Stimulated activated memory B cell treated with anti-CD40 and anti-IgM and Interleukin-4, amounts not matched to agents 10 μg/mL and 1 μg/mL and 100 μg/mL, for 72 hours (primary cell): ENCODE data around the gene MAX.

Experiments used
- ATAC-seq: fragments of 150-1000 bp; cut with Tn5 transposase; 2 replicates; pipeline ENCODE4 v1.10.0; 2021
- H3K27ac Mint-ChIP-seq: one replicate; pipeline ENCODE4 v1.8.0; 2022; ENCODE audit warnings: mild to moderate bottlenecking, mixed read lengths
- H3K27me3 Mint-ChIP-seq: one replicate; pipeline ENCODE4 v1.8.0; 2022; ENCODE audit warnings: mixed read lengths
- H3K36me3 Mint-ChIP-seq: one replicate; pipeline ENCODE4 v1.8.0; 2022; ENCODE audit warnings: mixed read lengths
- H3K4me1 Mint-ChIP-seq: one replicate; pipeline ENCODE4 v1.8.0; 2022; ENCODE audit warnings: mixed read lengths
- H3K4me3 Mint-ChIP-seq: one replicate; pipeline ENCODE4 v1.8.0; 2022; ENCODE audit warnings: mild to moderate bottlenecking, moderate library complexity, mixed read lengths
- H3K9me3 Mint-ChIP-seq: one replicate; pipeline ENCODE4 v1.8.0; 2022; ENCODE audit warnings: mixed read lengths

The MAX gene

GRCh38 chr14:65102441-65103149 lies at the start of gene MAX:
Gene MAX, minus strand, starts transcription at chr14:65102517. Its CDS starts 178 bp downstream, at chr14:65102339.
- Mint-ChIP-seq H3K27ac (peak within 1 kb of the TSS; percentile 78), H3K4me1 (peaks cover 32% of the 10 kb centered on the region), H3K27me3 (no peaks in the 10 kb centered on the region), H3K9me3 (no peaks in the 10 kb centered on the region), H3K4me3 (peak within 1 kb of the TSS; percentile 86), H3K36me3 (peaks cover 6% of the 10 kb centered on the region)
- peak; percentile 98 for ATAC-seq

GRCh38 chr14:65151609-65151956 lies 49.3 kb upstream of the MAX start:
- no peaks in the 10 kb centered on the region for H3K27me3 Mint-ChIP-seq
- H3K9me3 Mint-ChIP-seq: no peaks in the 10 kb centered on the region
- no peak for ATAC-seq
- no peak overlapping the region for H3K4me3 Mint-ChIP-seq
- no peaks in the 10 kb centered on the region for H3K36me3 Mint-ChIP-seq
- no peak overlapping the region for H3K27ac Mint-ChIP-seq
- peaks cover 15% of the 10 kb centered on the region for H3K4me1 Mint-ChIP-seq

DNA sequence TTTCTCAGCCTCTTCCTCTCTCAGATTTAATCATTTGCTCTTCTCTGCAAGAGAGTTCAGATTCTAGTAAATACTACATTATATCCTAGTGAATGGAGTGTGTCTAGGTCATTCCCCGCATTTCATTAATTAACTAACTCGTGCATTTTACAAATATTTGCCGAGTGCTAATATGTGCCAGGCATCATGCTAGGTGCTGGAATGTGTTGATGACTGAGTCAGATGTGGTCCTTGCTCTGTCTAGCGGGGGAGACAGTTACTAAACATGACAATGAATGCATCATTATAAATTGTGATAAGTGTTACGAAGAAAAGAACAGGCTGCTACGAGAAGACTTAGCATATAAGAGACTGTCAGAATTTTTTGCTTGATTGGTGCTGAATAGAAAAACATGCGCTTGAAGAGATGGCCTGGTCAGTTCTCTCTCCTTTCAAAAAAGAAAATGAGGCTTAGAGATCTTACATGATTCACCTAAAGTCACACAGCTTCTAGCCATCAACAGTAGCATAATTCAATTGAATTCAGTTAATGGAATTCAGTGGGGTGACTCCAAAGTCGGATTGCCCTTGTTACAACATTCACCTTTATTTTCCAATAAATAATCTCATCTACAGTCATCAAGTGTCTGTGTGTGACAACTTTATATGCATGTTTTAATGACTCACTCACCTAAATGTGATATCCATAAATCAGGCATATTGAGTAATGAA lies 48.7 kb upstream of the MAX start:
- Mint-ChIP-seq H3K27ac (no peak overlapping the region), H3K4me3 (no peak overlapping the region), H3K27me3 (no peaks in the 10 kb centered on the region), H3K9me3 (no peaks in the 10 kb centered on the region), H3K4me1 (peaks cover 10% of the 10 kb centered on the region), H3K36me3 (no peaks in the 10 kb centered on the region)
- no peak for ATAC-seq

GRCh38 chr14:65149116-65149515 lies 46.8 kb upstream of the MAX start:
- Mint-ChIP-seq H3K27me3 (peaks cover 4% of the 10 kb centered on the region), H3K4me3 (no peak overlapping the region), H3K36me3 (no peaks in the 10 kb centered on the region), H3K9me3 (no peaks in the 10 kb centered on the region), H3K4me1 (no peaks in the 10 kb centered on the region), H3K27ac (no peak overlapping the region)
- no peak for ATAC-seq

DNA sequence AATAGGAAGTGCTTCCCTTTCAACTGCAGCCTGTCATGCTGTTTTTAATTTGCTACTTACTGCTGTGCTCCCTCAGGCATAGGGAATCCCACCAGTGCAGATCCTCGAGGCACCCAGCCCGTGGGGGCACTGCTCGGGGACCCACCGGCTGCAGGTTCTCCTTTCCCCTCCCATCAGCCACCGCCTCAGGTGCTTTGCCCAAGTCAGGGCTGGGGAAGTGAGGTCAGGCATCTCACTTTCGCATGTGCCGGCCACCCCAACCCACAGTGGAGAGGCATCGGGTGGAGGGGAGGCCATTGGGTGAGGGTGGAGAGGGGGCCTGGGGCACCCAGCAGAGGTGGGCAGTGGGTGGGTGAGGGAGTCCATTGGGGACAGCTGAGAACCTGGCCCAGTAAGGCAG lies 41.9 kb upstream of the MAX start:
- no peak for ATAC-seq
- no peak overlapping the region for H3K4me3 Mint-ChIP-seq
- H3K36me3 Mint-ChIP-seq: no peaks in the 10 kb centered on the region
- H3K27me3 Mint-ChIP-seq: peaks cover 13% of the 10 kb centered on the region
- H3K27ac Mint-ChIP-seq: no peak overlapping the region
- no peaks in the 10 kb centered on the region for H3K4me1 Mint-ChIP-seq
- H3K9me3 Mint-ChIP-seq: no peaks in the 10 kb centered on the region

DNA sequence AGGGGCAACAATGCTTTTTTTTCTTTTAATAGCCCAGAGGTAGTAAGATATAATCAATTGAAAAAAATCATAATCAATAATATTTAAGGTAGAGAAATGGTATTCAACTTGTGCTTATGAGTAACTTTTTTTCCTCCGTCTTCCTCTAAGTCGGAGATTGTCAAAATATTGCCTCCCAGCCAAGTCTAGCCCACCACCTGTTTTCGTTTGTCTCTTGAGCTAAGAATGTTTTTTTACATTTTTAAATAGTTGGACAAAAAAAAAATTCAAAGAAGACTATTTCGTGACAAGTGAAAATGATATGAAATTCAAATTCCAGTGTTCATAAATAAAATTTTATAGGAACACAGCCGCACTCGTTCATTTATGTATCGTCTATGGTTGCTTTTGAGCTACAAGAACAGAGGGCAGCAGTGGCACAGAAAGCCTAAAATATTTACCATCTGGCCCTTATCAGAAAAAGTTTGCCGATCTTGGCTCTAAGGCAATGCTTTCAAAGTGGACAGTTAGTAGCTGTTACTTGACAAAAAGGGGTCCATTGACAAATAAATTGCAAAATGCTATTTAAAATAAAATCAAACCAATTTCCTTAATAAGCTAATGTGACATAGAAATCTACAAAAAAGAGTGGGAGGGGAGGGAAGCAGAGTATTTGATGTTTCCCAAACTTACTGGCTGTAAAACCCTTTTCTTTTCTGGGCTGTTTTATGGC lies 40.8 kb upstream of the MAX start:
- no peak overlapping the region for H3K4me3 Mint-ChIP-seq
- ATAC-seq: no peak
- no peaks in the 10 kb centered on the region for H3K9me3 Mint-ChIP-seq
- no peak overlapping the region for H3K27ac Mint-ChIP-seq
- no peaks in the 10 kb centered on the region for H3K4me1 Mint-ChIP-seq
- H3K27me3 Mint-ChIP-seq: peaks cover 13% of the 10 kb centered on the region
- H3K36me3 Mint-ChIP-seq: no peaks in the 10 kb centered on the region

GRCh38 chr14:65142429-65142828 lies 40.1 kb upstream of the MAX start:
- Mint-ChIP-seq H3K27ac (no peak overlapping the region), H3K4me1 (no peaks in the 10 kb centered on the region), H3K9me3 (no peaks in the 10 kb centered on the region), H3K4me3 (no peak overlapping the region), H3K36me3 (no peaks in the 10 kb centered on the region), H3K27me3 (peaks cover 13% of the 10 kb centered on the region)
- no peak for ATAC-seq

DNA sequence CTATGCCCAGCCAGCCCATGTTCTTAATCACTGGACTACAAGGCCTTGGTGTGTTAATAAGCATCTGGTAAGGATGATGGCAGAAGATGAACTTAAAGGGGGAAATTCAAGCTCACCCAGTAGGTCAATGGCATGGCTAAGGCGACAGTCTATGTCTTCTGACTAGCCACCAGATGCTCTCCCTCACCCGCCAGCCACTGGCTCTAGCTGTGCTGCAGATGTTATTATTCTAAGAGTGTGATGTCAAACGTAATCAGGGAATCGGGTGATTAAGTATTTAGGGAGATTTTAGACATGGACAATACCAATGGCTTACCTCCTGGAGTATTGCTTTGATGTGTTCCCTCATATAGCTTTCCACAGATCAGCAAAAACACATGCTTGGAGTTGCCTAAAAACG lies 39.2 kb upstream of the MAX start:
- no peak overlapping the region for H3K27ac Mint-ChIP-seq
- no peaks in the 10 kb centered on the region for H3K4me1 Mint-ChIP-seq

GRCh38 chr14:65137648-65138307 lies 35.5 kb upstream of the MAX start:
- H3K9me3 Mint-ChIP-seq: no peaks in the 10 kb centered on the region
- no peak overlapping the region for H3K27ac Mint-ChIP-seq
- H3K4me1 Mint-ChIP-seq: no peaks in the 10 kb centered on the region
- H3K36me3 Mint-ChIP-seq: no peaks in the 10 kb centered on the region
- no peak for ATAC-seq
- H3K27me3 Mint-ChIP-seq: no peaks in the 10 kb centered on the region
- H3K4me3 Mint-ChIP-seq: no peak overlapping the region

More for the DNA sequence above, 39.2 kb upstream of the MAX start:
- Mint-ChIP-seq H3K27me3 (peaks cover 13% of the 10 kb centered on the region), H3K36me3 (no peaks in the 10 kb centered on the region), H3K4me3 (no peak overlapping the region), H3K9me3 (no peaks in the 10 kb centered on the region)
- no peak for ATAC-seq

- Mint-ChIP-seq H3K4me3 (no peak overlapping the region), H3K27ac (no peak overlapping the region), H3K9me3 (no peaks in the 10 kb centered on the region), H3K27me3 (no peaks in the 10 kb centered on the region), H3K4me1 (no peaks in the 10 kb centered on the region), H3K36me3 (no peaks in the 10 kb centered on the region)
- ATAC-seq: peak; percentile 31
Measured at GRCh38 chr14:65134651-65135579, 32.6 kb upstream of the MAX start.

- no peak for ATAC-seq
- Mint-ChIP-seq H3K27me3 (no peaks in the 10 kb centered on the region), H3K36me3 (no peaks in the 10 kb centered on the region)
Measured at GRCh38 chr14:65132855-65133254, 30.5 kb upstream of the MAX start.

GRCh38 chr14:65131301-65131701 lies 29.0 kb upstream of the MAX start:
- Mint-ChIP-seq H3K36me3 (no peaks in the 10 kb centered on the region), H3K4me3 (no peak overlapping the region), H3K27ac (no peak overlapping the region), H3K27me3 (no peaks in the 10 kb centered on the region), H3K4me1 (no peaks in the 10 kb centered on the region), H3K9me3 (no peaks in the 10 kb centered on the region)
- no peak for ATAC-seq

More at GRCh38 chr14:65132855-65133254, 30.5 kb upstream of the MAX start:
- Mint-ChIP-seq H3K4me1 (no peaks in the 10 kb centered on the region), H3K9me3 (no peaks in the 10 kb centered on the region), H3K27ac (no peak overlapping the region), H3K4me3 (no peak overlapping the region)

DNA sequence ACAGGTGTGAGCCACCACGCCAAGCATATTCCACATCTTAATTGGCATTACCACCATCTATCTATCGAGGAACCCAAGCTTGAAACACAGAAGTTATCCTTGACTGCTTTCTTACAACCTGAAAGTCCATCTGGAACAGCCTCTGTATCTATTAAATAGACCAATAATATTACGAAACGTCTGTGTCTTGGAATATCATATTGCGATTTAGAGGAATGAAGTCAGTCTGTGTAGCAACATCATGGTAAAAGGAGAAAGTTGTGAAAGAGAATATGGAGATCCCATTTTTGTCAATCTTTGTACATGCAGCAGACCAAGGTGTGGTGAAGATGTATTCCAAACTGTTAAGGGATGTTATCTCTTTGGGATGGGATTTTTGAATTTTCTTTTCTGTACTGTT lies 25.8 kb upstream of the MAX start:
- no peak for ATAC-seq
- no peaks in the 10 kb centered on the region for H3K9me3 Mint-ChIP-seq
- H3K4me3 Mint-ChIP-seq: no peak overlapping the region
- no peaks in the 10 kb centered on the region for H3K4me1 Mint-ChIP-seq
- no peak overlapping the region for H3K27ac Mint-ChIP-seq
- no peaks in the 10 kb centered on the region for H3K36me3 Mint-ChIP-seq
- H3K27me3 Mint-ChIP-seq: no peaks in the 10 kb centered on the region
